ENCODE results near the gene CILP2. TPM values are rescaled to one million over a fixed set of nuclear protein-coding genes. Genes with fewer than 3 reads are reported as not detected.

The CILP2 gene
- polyA plus RNA-seq, 1 experiment = 0.20 TPM

- H3K27ac ChIP-seq (ENCODE audit: low read depth, low read length) = peak within 1 kb of the TSS; percentile 68
- no peaks in the 10 kb centered on the region for H3K27me3 ChIP-seq (ENCODE audit: control insufficient read depth, insufficient read depth, low read length)
- CTCF ChIA-PET = interaction anchor here (1.2 kb wide), 1 partner anchor 25 kb away, joined by 3 read pairs; no protein-coding TSS in a partner anchor
- DNase-seq (ENCODE audit: low read depth, low spot score) = no peak
- no peak for TF ChIP-seq CTCF (IDR thresholded peaks at IDR 0.05; ENCODE audit: low read depth, low read length)
- peak within 1 kb of the TSS; percentile 92 for H3K4me3 ChIP-seq (ENCODE audit: low read depth, low read length)
- POLR2A ChIA-PET = interaction anchor here (0.5 to 1.8 kb wide), 5 partner anchors 18 to 311 kb away, joined by 3 to 6 read pairs (median 3); no protein-coding TSS in a partner anchor
- peaks cover 21% of the 10 kb centered on the region for H3K9me3 ChIP-seq (ENCODE audit: control insufficient read depth, insufficient read depth, low read length)
Measured at GRCh38 chr19:19514881-19515641, 23.0 kb upstream of the CILP2 start, which contains the start of gene TSSK6. Gene TSSK6, minus strand, starts transcription at chr19:19515548. Its CDS starts 121 bp downstream, at chr19:19515427.

GRCh38 chr19:19515642-19516519, 22.2 kb upstream of the CILP2 start, which contains the start of gene NDUFA13:
Gene NDUFA13, plus strand, starts transcription at chr19:19516225. Its CDS starts 14 bp downstream, at chr19:19516239.
- TF ChIP-seq CTCF (IDR thresholded peaks at IDR 0.05; ENCODE audit: low read depth, low read length) = peak; percentile 30; the same call in 1 of the 2 replicates
- CTCF ChIA-PET = interaction anchor here (1.2 to 1.6 kb wide), 3 partner anchors 16 to 110 kb away, joined by 3 to 5 read pairs (median 3); partner anchors contain the start of gene GATAD2A
- Histone ChIP-seq H3K27ac (ENCODE audit: low read depth, low read length) (peak within 1 kb of the TSS; percentile 68), H3K4me3 (ENCODE audit: low read depth, low read length) (peak within 1 kb of the TSS; percentile 92), H3K9me3 (ENCODE audit: control insufficient read depth, insufficient read depth, low read length) (peaks cover 21% of the 10 kb centered on the region), H3K27me3 (ENCODE audit: control insufficient read depth, insufficient read depth, low read length) (no peaks in the 10 kb centered on the region)
- POLR2A ChIA-PET = interaction anchor here (0.5 to 1.8 kb wide), 7 partner anchors 17 to 312 kb away, joined by 3 to 6 read pairs (median 3); no protein-coding TSS in a partner anchor
- peak; percentile 72 for DNase-seq (ENCODE audit: low read depth, low spot score)

GRCh38 chr19:19517235-19517619, 20.8 kb upstream of the CILP2 start:
- H3K9me3 ChIP-seq (ENCODE audit: control insufficient read depth, insufficient read depth, low read length) = peaks cover 23% of the 10 kb centered on the region
- POLR2A ChIA-PET = no interaction called here
- CTCF ChIA-PET = interaction anchor here (1.6 kb wide), 1 partner anchor 15 kb away, joined by 5 read pairs; no protein-coding TSS in a partner anchor
- H3K27ac ChIP-seq (ENCODE audit: low read depth, low read length) = peak overlapping the region; percentile 2
- DNase-seq (ENCODE audit: low read depth, low spot score) = no peak
- H3K4me3 ChIP-seq (ENCODE audit: low read depth, low read length) = peak overlapping the region; percentile 92
- H3K27me3 ChIP-seq (ENCODE audit: control insufficient read depth, insufficient read depth, low read length) = no peaks in the 10 kb centered on the region
- no peak for TF ChIP-seq CTCF (IDR thresholded peaks at IDR 0.05; ENCODE audit: low read depth, low read length)

DNA sequence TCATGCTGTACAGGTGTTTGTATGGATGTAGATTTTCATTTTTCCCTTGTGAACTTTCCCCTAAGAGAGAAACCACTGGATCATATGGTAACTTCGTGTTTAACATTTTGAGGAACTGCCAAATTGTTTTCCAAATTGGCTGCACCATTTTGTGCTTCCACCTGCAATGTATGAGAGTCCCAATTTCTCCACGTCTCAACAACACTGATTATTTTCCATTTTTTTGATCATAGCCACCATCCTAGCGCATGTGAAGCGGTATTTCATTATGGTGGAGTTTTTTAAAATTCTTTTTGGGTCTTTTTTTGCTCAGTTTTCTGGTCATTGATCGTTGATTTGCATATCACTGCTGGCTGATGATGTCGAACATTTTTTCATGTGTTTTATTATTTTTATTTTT, 17.1 kb upstream of the CILP2 start:
- Histone ChIP-seq H3K9me3 (ENCODE audit: control insufficient read depth, insufficient read depth, low read length) (peaks cover 2% of the 10 kb centered on the region; the same call in 1 of the 2 replicates), H3K27ac (ENCODE audit: low read depth, low read length) (no peak overlapping the region), H3K27me3 (ENCODE audit: control insufficient read depth, insufficient read depth, low read length) (no peaks in the 10 kb centered on the region), H3K4me3 (ENCODE audit: low read depth, low read length) (no peak overlapping the region)
- no peak for TF ChIP-seq CTCF (IDR thresholded peaks at IDR 0.05; ENCODE audit: low read depth, low read length)
- ChIA-PET POLR2A (no interaction called here), CTCF (no interaction called here)
- DNase-seq (ENCODE audit: low read depth, low spot score) = no peak
